ENCODE data around the gene ARGLU1. TPM values are rescaled to one million over a fixed set of nuclear protein-coding genes. Genes with fewer than 3 reads are reported as not detected.

ARGLU1 gene
- total RNA-seq, 1 experiment from 2014 or later, result 105 TPM

DNA sequence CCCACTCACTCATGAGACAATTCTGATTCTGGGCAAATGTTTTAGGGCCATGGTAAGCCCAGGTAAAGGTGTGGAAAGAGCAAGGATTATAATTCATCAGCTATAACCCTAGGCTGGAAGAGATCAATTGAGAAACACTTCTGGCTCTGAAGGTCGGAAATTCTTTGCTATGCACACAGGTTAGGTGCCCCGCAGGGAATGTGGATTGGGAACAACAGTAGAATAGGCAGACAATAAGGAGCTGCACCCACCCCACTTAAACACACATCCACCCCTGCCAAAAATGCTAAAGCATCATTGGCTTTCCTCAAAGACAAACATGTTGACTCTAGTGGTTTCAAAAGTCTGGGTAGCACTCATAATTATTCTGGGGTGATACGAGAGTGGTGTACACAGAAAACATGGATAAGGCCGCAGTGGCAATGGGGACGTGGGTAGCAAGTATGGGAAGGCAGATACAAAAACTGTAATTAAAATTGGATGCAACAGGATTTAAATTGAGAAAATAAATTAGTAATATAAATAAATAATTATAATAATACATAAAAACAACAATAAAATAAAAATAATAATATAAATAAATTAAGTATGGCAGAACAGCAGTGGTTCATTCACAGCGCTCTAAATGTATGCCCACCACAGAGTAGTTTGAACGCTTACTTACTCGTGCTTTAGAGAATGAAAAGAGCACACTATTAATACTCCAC lies 41.0 kb downstream of the ARGLU1 start:
- DNase-seq (ENCODE audit: low spot score), result no peak

DNA sequence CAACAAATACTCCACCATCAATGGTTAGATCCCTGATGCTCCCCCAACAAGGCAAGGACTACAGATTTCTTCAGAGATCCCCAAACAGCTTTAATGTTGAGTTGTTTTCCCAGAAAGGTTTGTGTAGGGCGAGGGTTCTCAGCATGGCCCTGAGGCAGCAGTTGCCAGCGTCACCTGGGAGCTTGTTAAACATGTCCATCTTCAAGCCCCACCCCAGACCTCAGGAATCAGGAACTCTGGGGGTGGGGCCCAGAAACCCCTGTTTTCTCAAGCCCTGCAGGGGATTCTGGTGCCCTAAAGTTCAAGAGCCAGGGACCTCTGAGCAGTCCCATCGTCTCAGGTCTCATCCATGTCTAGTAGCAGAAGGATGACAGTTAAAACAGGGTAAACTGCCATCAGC lies 42.1 kb downstream of the ARGLU1 start:
- peak; percentile 42 for DNase-seq (ENCODE audit: low spot score)

DNA sequence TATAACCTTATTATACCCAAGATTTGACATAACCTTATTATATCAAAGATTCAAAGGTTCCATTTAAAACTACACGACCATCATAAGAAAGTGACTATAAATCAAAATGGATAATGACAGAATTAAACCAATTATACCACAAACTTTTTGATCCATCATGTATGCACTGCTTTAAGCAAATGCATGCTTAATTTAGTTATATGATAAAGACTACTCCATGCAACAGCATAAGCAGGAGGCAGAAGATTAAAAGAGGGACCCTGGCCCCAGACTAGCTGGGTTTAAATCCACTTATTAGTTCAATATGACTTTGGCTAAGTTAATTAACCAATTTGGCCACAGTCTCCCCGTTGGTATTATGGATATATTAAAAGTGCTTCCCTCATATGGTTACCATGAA lies 43.8 kb downstream of the ARGLU1 start:
- DNase-seq (ENCODE audit: low spot score), result no peak

DNA sequence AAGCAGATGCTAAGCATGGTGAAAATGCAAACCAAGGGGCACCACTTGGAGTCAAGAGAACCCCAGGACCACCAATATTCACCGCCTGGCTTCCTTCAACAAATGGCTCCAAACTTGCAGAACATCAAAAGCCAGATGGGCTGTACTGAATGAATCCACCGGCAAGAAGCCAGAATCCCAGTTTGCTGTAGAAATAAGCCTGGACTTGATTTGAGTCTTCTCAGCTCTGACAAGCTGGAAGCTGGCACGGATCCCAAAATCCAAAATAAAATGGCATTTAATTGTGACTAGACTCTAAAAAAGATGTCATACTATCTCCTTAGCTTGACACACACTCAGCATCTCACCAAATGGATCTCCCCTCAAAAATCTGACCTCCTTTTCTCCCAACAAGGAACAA lies 44.4 kb downstream of the ARGLU1 start:
- DNase-seq (ENCODE audit: low spot score), result peak; percentile 50

DNA sequence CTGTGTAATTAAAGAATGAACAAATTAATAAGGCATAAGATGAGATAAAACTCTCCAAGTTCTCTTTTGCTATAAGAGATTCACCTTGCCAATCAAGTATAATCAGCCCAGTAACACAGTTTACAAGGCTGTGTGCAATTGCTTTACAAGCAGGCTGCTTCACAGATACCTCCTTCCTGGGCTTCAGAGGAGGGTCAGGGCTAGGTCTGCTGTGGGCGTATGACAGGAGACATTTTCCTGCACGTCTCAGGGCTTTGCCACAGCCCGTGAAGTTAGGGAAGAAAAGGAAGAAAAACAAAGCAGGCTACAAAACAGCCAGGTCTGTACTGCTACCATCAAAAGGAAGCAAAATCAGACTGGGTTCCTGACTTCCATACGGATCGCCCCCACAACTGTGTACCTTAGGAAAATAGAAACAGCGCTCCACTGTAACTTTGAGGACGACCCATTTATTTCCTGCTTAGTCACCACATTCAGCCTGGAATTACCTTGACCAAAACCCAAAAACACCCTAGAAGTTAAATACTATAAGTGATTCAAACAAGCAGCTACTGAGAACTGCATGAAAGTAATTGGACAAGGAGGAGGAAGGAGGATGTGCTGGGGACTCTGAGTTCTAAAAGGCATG lies 44.9 kb downstream of the ARGLU1 start:
- DNase-seq (ENCODE audit: low spot score), result peak; percentile 69

DNA sequence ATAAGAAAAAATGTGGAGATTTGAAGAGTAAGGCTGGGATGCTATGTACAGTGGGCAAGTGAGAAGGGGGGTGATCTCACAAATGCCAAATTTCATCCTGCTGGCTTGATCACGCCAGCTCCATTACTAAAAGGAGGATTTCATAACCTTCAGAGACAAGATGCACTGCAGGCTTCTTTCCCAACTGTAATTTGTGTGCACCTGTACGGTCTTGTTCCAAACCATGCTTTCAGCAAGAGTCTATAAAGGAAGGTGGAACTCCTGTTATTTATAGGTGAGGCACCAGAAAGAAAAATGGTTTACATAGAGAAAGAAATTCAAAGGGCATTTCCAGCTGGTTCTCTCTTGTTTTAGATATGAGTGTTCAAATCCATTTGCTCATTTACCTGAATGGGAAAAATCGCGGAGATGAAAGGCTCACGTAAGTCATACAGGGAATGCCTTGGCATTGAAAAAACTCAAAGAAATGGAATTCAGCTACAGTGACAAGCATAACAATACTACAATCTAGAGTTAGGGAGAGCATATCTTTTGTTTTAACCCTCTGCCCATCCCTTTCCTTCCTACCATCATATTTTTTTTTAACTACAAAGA lies 45.7 kb downstream of the ARGLU1 start:
- DNase-seq (ENCODE audit: low spot score), result no peak

DNA sequence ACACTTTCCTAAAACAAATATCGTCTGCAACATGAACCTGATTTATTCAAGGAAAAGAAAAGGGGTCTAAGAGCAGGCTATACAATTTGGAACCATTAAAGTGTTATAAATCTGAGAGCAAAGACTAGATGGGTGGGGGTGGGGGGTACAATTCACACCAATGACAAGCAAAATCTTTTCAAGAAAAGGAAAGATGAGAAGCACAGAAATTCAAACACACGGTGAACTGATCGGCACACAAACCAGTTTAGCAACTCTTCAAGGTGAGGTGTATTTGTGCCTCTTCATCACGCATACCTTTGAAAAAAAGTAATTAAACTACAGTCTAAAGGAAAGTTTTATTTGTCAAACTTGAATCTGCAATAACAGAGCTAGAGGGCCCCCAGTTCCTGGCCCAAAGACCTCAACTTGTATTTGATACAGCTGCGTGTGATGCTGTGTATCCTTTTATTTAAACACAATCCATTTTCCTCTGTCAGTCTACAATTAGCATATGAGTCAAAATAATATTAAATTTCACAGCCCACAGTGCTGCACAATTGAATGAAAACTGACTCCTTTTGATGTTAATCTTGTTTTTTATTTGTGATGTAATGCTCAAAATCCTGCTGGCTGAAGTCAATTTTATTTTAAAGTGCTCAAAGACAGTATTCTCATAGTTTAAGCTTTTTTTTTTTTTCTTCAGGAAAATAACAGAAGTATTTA lies 46.7 kb downstream of the ARGLU1 start:
- DNase-seq (ENCODE audit: low spot score), result peak; percentile 71

DNA sequence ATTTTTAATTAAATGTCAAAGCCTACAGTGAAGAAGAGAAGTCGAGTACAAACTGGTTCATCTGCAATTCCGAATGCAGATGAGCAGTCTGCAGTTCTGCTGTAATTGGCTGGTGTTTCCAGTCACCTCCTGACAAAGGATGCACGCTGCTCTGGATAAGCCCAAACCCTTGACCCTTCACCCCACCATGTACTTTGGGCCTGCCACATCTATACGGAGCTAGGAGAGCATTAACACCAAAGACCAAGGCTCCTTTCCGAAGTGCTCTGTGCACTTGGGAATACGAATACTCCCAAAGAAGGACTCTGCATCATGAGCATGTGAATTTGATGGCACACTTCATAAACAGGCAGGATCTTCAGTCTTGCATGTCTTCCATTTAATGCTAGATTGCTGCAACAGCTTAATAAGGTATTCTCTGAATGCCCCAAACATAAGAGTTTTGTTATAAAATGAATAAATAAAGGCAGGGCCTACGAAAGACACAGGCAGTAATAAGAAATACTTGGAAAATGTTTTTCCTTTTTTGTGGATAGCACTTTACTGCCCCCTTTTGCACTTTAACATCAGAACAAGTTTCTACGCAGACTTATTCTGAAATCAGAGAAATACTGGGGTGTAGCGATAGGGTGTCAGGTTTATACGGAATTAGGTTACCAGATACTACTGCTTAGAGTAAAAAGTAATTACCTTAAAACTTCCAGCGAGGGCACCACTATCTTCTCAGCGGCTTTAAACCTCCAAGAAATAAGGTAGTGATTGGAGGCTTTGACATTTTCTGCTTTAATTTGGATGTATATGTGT lies 47.5 kb downstream of the ARGLU1 start:
- DNase-seq (ENCODE audit: low spot score), result no peak

DNA sequence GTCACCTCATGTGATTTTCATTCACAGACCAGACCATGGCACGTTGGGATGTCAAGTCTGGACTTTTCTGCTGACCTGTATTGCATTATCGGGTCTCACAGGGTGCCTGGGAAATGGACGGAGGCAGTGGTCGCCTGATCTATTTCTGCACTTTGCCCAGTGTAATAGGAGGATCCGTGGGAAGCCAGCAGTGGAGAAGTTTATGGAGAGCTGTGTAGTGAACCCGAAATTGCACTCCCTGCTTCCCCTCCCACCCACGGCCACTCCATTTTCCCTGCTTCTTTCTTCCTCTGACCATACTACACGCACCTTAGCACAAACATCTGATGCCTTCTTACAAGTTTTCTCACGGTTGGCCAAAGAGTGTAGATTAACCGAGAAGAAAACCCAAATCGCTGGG lies 49.4 kb downstream of the ARGLU1 start:
- no peak for DNase-seq (ENCODE audit: low spot score)

DNA sequence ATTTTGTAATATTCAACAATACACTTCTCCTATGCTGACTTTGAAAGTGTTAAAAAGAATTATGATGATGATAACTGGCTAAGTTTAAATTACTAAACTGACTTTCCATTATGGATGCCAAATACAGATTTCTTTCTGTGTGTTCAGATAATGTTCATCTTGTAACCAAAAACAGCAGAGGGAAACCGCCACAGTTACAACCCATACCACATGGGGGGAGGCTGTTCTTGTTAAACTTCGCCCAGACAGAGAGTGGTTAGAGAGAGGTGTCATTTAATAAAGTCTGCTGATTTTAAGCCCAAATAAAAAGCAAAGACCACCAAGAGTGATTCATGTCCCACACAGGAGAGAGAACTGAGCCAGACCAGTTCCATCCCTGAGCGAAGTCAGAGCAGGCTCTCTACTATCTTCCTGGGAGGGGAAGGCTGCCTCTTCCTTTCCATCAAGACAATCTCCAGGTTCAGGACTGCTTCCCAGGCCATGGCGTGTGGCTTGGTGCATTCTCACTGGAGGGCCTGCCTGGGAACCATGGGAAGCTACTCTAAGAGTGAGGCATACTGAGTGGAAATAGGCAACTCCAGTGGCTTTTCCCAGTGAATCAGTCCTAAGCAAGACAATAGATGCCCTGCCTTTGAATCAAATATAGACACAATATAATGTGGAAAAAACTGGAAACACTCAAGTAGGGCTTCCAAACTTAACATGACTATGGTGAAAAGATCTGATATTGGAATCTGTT lies 50.7 kb downstream of the ARGLU1 start:
- DNase-seq (ENCODE audit: low spot score), result no peak

DNA sequence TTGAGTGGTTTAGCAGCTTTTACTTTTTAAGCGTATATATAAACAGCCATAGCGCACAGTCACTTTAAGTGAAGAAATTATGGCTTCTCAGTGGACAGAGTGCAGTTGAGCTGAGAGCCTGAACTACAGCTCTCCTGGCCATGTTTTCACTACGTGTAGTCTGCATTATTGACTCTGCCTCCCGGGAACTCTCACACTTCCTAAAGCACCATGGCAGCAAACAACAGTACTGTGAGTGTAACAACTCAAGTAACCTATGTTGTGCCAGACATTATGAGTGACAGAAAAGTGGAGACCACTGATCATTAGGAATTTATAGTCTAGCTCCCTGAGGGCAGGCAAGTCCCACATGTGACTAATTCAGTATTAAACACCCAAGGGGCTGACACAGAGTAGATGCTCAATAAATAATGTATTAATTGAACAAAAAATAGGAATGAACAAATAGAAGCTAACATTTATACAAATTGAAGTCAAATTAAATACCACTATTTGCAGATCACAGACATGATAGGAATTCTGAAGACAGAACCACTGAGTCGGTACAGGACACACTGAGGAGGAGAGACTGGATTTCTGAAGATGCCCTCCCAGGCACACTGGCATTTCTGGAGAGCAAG lies 52.2 kb downstream of the ARGLU1 start:
- DNase-seq (ENCODE audit: low spot score), result no peak

DNA sequence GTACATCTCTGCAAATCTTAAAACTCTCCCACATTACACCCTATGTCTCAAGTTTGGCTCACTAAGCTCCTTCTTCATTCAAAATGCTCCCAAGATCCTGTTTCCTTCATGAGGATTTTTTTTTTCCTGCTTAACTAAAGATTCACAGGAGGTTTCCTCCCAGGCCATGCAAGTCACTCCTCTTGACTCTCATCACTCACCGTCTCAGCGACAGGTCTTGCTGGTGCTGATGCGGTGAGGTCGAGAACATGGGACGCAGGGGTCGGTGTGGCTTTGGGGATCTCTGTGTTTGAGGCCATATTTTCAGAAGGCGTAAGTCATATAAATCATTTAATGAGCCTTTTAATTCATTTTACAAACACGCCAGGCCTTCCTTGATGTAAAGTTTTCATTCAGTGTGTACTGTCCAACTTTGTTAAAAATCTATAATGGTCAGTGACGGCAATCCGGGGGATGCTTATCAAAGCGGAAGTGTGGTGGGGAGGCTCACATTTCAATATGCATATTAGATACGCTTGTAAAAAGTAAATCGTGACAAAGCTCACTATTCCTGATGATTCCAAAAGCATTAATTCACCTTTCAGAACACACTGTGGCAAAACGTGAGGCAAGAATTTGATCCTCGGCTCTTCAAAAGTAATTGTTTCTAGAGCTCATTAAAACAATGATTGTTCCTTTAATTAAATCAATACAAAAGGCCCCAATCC lies 52.9 kb downstream of the ARGLU1 start:
- no peak for DNase-seq (ENCODE audit: low spot score)

DNA sequence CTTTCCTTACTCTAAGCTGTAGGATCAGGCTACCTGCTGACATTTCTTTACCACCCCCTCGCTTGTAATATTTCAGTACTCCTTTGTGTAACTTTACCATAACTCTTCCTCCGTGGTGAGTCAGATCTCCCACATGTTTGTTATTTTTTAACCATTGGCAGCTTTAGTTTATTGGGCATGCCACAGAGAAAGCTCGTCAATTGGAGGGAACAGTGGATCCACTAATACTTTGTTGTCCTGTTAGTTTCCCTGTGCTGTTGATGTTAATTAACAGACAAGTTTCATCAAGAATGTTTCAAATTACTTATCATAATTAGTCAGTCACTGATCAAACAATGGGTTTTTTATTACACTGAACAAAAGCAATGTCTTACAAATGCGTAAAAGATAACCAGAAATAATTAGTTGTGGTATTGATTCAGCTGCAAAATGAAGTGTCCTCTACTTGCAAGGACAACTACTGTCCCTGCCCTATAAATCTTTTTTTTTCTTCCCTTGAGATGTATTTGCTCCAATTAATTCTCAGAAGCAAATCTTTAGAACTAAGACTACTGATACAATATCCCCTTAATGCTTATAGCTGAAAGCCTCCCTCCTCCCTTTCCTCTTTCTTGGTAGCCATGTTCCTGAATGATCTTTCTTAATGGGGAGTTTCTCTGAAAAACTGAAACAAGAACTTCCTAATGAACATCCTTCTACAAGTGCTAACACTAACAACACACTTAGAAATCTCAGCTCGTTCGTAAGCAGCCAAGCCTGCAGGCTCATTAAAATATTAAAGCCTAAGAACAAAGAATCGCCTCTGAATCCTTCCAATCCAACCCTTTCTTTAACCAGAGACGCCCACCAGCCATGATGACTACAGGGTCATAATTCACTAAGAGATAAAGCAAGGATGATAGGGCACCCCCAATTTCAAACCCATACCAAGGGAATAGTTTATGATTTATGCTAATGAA lies 54.6 kb downstream of the ARGLU1 start:
- DNase-seq (ENCODE audit: low spot score), result peak; percentile 57

DNA sequence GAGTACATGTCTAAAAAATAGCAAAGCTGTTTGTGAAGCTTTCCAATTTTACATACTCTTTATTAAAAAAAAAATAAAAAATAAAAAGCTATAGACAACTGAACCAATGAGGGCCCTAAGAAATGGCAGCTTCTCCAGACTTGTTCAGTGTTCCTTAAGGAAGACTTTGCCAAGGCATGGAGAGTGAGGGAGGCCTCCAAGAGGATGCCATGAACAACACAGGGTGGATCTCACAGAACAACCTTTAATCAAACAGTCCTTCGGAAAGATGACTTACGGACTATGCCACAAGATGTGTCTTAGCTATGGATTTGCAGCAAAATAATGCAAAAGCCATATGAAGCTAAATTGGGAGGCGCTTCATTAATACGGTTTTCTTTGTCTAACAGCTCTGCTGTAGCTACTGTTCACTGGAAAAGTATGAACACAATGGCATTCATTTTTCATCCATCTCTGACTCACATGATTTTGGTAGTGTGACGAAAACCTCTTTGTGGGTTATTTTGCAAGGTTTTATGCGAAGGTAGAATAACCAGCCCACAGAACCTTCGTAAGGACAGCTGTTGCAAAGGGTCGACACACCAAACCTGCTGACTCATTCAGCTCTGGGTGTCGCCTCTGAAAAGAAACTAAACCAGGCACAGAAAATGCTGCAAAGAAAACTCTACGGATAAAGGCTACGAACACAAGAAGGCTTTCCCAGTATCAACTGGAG lies 60.2 kb downstream of the ARGLU1 start:
- DNase-seq (ENCODE audit: low spot score), result no peak

DNA sequence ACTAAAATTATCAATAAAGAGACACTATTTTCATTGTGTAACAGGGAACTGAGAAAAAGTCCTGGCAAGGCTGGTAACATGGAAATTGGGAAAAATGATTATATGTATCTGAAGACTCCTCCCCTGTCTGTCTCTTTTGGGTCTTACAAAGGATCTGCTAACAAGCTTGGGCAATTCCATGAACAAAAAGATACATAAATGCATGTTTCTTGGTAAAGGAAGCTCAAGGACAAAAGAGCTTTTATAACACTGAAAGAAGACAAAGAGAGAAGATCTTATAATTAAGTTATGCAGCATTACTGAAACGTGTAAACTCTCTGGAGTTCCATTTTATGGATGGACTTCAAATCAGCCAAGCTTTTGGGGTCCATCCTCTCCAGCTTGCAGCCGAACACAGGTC lies 61.7 kb downstream of the ARGLU1 start:
- no peak for DNase-seq (ENCODE audit: low spot score)

DNA sequence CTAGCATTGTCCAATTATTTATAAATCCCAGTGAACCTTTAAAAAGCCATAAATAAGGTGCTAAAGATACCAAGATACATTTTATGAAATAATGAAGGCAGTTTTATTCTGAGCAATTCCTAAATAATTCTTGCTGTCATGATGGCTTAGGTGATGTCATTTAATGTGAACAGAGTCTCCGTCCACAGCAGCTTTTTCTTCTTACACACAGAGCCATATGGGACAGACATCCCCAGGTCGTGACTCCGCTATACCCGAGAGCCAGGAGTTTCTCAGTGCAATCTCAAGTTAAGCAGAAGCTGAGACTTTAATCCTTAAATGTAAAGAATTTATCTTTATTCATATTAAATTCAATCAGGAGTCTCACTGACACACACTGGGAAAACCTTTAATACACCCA lies 62.2 kb downstream of the ARGLU1 start:
- no peak for DNase-seq (ENCODE audit: low spot score)

DNA sequence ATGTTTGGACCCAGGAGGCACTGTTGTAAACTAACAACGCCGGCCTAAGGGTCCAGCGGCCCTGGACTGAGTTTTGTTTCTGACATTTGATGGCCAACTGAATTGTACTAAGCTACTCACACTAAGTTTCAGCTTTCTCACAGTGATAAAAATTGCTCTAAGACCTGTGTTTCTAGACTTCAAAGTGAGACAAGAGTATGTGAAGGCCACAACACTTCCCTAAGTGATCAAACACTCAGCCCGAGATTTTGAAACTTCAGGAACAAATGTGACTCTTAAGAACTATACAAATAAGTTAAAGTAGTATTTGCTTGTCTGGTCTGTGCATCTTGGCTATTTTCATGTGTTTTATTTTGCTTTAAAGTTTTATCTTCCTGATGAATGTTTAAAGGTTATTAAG lies 62.6 kb downstream of the ARGLU1 start:
- no peak for DNase-seq (ENCODE audit: low spot score)
